VCaP (cell line): ENCODE results near the gene ITFG2.
"Not testable (repeated sequence)": the region's sequence is repeated elsewhere in the genome, so short reads cannot be mapped to it uniquely, and the experiment has no call there.

Source experiments
- H3K27ac ChIP-seq: fragments of 450-650 bp; 2 replicates; pipeline ENCODE4 v1.5.1; 2017
- CTCF ChIP-seq: fragments of 450-650 bp; conservative IDR thresholded peaks from 2 replicates; pipeline ENCODE4 v1.5.1; 2017; ENCODE audit warnings: mild to moderate bottlenecking, moderate library complexity

The ITFG2 gene

GRCh38 chr12:2857576-2857975 lies 45.1 kb downstream of the ITFG2 start:
- no peak overlapping the region for H3K27ac ChIP-seq
- TF ChIP-seq CTCF: no peak

- no peak overlapping the region for H3K27ac ChIP-seq
- no peak for TF ChIP-seq CTCF
These were observed 45.9 kb downstream of the ITFG2 start for GRCh38 chr12:2858334-2858733.

GRCh38 chr12:2858944-2859421 lies 46.5 kb downstream of the ITFG2 start:
- H3K27ac ChIP-seq: no peak overlapping the region
- TF ChIP-seq CTCF: no peak

- no peak overlapping the region for H3K27ac ChIP-seq
- no peak for TF ChIP-seq CTCF
These were observed 47.7 kb downstream of the ITFG2 start for GRCh38 chr12:2860170-2860569.

GRCh38 chr12:2862876-2863275 lies 50.4 kb downstream of the ITFG2 start:
- no peak for TF ChIP-seq CTCF
- no peak overlapping the region for H3K27ac ChIP-seq

GRCh38 chr12:2863402-2863801 lies 50.9 kb downstream of the ITFG2 start:
- not testable (repeated sequence) for H3K27ac ChIP-seq

GRCh38 chr12:2864198-2864597 lies 51.7 kb downstream of the ITFG2 start:
- TF ChIP-seq CTCF: no peak
- H3K27ac ChIP-seq: no peak overlapping the region

- not testable (repeated sequence) for H3K27ac ChIP-seq
These were observed 56.6 kb downstream of the ITFG2 start for GRCh38 chr12:2868986-2869632.
